DND-41 (cell line): ENCODE measurements around the gene SLC9A7.

Experiments
- EZH2 ChIP-seq: IDR thresholded peaks from 3 replicates; pipeline ENCODE4 v1.6.1; 2012; ENCODE audit warnings: borderline replicate concordance, low read depth, mild to moderate bottlenecking, moderate library complexity, low read length, inconsistent platforms; ENCODE audit not compliant: severe bottlenecking
- TF ChIP-seq, protein P1 (sequence below): IDR thresholded peaks from 2 replicates; pipeline ENCODE4 v1.5.1; 2012; ENCODE audit warnings: borderline replicate concordance, low read length, moderate library complexity, mild to moderate bottlenecking; ENCODE audit not compliant: poor library complexity, severe bottlenecking; ENCODE audit errors: extremely low read depth

DNA sequence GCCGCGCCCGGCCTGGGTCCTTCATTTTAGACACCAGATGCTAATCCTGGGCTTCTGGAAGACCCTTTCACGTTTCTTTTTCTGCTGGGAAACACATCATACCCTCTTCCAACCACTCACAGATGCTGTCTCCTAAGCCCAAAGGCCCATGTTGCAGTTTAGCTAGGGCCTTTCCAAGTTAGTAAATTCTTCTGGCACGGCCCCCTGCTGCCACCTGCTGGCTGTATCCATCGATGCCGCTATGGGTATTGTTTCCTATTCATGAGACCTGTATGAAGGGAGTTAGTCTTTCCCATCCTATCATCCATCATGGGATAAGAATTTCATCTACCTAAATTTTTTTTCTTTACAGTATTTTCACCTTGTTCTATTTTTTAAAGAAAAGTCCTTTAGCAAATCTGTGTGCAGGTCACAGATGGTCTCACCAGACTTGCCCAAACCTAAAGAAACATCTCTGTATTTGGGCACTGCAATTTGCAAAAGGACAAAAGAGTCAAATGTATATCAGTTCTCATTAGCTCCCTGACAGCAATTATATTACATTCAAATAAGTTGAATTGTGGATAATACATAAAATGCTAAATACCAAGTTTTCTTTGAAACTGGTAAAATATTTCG lies 37.8 kb upstream of the SLC9A7 start:
- TF ChIP-seq, protein P1, sequence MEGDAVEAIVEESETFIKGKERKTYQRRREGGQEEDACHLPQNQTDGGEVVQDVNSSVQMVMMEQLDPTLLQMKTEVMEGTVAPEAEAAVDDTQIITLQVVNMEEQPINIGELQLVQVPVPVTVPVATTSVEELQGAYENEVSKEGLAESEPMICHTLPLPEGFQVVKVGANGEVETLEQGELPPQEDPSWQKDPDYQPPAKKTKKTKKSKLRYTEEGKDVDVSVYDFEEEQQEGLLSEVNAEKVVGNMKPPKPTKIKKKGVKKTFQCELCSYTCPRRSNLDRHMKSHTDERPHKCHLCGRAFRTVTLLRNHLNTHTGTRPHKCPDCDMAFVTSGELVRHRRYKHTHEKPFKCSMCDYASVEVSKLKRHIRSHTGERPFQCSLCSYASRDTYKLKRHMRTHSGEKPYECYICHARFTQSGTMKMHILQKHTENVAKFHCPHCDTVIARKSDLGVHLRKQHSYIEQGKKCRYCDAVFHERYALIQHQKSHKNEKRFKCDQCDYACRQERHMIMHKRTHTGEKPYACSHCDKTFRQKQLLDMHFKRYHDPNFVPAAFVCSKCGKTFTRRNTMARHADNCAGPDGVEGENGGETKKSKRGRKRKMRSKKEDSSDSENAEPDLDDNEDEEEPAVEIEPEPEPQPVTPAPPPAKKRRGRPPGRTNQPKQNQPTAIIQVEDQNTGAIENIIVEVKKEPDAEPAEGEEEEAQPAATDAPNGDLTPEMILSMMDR, result peak; percentile 78
- TF ChIP-seq EZH2, result no peak
